ENCODE measurements around the gene ABHD17A. TPM values are rescaled to one million over a fixed set of nuclear protein-coding genes. Genes with fewer than 3 reads are reported as not detected.

ABHD17A gene
- total and polyA plus RNA-seq, 9 of the 15 experiments (the other 6 are each of a cell fraction or from before 2014, with no cell fraction given), result 0.04 to 135 (median 21.8) TPM; not detected in 1

GRCh38 chr19:1875646-1876495, 9.4 kb downstream of the ABHD17A start (continued):
- peak; percentile 79 for TF ChIP-seq NEUROD1 (IDR thresholded peaks at IDR 0.05; ENCODE audit: borderline replicate concordance, low read depth, low read length, partially characterized antibody)
- TF ChIP-seq ZNF518B (CRISPR knock-in tag; IDR thresholded peaks at IDR 0.05), result no peak
- TF ChIP-seq MBD1 (CRISPR knock-in tag; IDR thresholded peaks at IDR 0.05), result no peak
- no peak for TF ChIP-seq ZNF699 (CRISPR knock-in tag; IDR thresholded peaks at IDR 0.05; ENCODE audit: insufficient replicate concordance)
- no peak for TF ChIP-seq MAFF (IDR thresholded peaks at IDR 0.05; ENCODE audit: low read length)
- TF ChIP-seq, protein P1, sequence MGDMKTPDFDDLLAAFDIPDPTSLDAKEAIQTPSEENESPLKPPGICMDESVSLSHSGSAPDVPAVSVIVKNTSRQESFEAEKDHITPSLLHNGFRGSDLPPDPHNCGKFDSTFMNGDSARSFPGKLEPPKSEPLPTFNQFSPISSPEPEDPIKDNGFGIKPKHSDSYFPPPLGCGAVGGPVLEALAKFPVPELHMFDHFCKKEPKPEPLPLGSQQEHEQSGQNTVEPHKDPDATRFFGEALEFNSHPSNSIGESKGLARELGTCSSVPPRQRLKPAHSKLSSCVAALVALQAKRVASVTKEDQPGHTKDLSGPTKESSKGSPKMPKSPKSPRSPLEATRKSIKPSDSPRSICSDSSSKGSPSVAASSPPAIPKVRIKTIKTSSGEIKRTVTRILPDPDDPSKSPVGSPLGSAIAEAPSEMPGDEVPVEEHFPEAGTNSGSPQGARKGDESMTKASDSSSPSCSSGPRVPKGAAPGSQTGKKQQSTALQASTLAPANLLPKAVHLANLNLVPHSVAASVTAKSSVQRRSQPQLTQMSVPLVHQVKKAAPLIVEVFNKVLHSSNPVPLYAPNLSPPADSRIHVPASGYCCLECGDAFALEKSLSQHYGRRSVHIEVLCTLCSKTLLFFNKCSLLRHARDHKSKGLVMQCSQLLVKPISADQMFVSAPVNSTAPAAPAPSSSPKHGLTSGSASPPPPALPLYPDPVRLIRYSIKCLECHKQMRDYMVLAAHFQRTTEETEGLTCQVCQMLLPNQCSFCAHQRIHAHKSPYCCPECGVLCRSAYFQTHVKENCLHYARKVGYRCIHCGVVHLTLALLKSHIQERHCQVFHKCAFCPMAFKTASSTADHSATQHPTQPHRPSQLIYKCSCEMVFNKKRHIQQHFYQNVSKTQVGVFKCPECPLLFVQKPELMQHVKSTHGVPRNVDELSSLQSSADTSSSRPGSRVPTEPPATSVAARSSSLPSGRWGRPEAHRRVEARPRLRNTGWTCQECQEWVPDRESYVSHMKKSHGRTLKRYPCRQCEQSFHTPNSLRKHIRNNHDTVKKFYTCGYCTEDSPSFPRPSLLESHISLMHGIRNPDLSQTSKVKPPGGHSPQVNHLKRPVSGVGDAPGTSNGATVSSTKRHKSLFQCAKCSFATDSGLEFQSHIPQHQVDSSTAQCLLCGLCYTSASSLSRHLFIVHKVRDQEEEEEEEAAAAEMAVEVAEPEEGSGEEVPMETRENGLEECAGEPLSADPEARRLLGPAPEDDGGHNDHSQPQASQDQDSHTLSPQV (IDR thresholded peaks at IDR 0.05), result peak; percentile 68; the same call in 1 of the 2 replicates
- no peak for TF ChIP-seq NCOA2 (IDR thresholded peaks at IDR 0.05; ENCODE audit: partially characterized antibody in 2 of 2)
- peak; percentile 86 for TF ChIP-seq ETV1 (tag; conservative IDR thresholded peaks at IDR 0.05; ENCODE audit: low read depth)
- TF ChIP-seq SMARCE1 (IDR thresholded peaks at IDR 0.05), result no peak
- TF ChIP-seq, protein P2, sequence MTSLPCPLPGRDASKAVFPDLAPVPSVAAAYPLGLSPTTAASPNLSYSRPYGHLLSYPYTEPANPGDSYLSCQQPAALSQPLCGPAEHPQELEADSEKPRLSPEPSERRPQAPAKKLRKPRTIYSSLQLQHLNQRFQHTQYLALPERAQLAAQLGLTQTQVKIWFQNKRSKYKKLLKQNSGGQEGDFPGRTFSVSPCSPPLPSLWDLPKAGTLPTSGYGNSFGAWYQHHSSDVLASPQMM (CRISPR knock-in tag; IDR thresholded peaks at IDR 0.05), result no peak
- TF ChIP-seq THRB (CRISPR knock-in tag; conservative IDR thresholded peaks at IDR 0.05), result no peak
- TF ChIP-seq TEAD2 (tag; IDR thresholded peaks at IDR 0.05), result no peak
- no peak for TF ChIP-seq GATAD2A (IDR thresholded peaks at IDR 0.05)
- no peak for TF ChIP-seq ZNF444 (CRISPR knock-in tag; IDR thresholded peaks at IDR 0.05)
- no peak for TF ChIP-seq JUNB (CRISPR knock-in tag; conservative IDR thresholded peaks at IDR 0.05)
- TF ChIP-seq BCOR (IDR thresholded peaks at IDR 0.05), result peak; percentile 48

Data from K562 (cell line).